NB4 (cell line): Measurements from ENCODE around the gene TRAK1.

Experiments used
- CTCF ChIP-seq: IDR thresholded peaks from one replicate; pipeline ENCODE4 v1.5.1; 2012; ENCODE audit warnings: low read depth, low read length
- MAX ChIP-seq: IDR thresholded peaks from 2 replicates; pipeline ENCODE4 v1.6.1; 2011; ENCODE audit warnings: low read depth, low read length
- MYC ChIP-seq: IDR thresholded peaks from 2 replicates; pipeline ENCODE4 v1.6.1; 2011; ENCODE audit warnings: low read depth, low read length
- POLR2A ChIP-seq: IDR thresholded peaks from 2 replicates; pipeline ENCODE4 v1.6.1; 2011; ENCODE audit warnings: mild to moderate bottlenecking; ENCODE audit not compliant: insufficient read length; ENCODE audit errors: extremely low read depth

- TF ChIP-seq CTCF (no peak), POLR2A (no peak), MAX (no peak), MYC (no peak)
These were observed 184.1 kb downstream of the TRAK1 start for GRCh38 chr3:42275217-42275616.
